H1 (cell line): Measurements from ENCODE around the gene NTNG2.

ENCODE experiments used
- CREB1 ChIP-seq: IDR thresholded peaks from 2 replicates; pipeline ENCODE4 v1.6.1; 2012; ENCODE audit warnings: inconsistent platforms
- EZH2 ChIP-seq: fragments of 200-600 bp; sonication (generic); IDR thresholded peaks from 2 replicates; pipeline ENCODE4 v1.7.1; 2012; ENCODE audit warnings: low read depth, mild to moderate bottlenecking, moderate library complexity, low read length, inconsistent platforms; ENCODE audit not compliant: severe bottlenecking
- POLR2A ChIP-seq, 2 experiments: IDR thresholded peaks; 1 replicate in 1 of 2; 2 replicates in 1 of 2; pipeline ENCODE4 v1.6.1; 2011; ENCODE audit warnings: low read depth in 2 of 2, low read length in 2 of 2, mild to moderate bottlenecking in 2 of 2; ENCODE audit errors: control extremely low read depth in 1 of 2
- POLR2AphosphoS5 ChIP-seq: IDR thresholded peaks from 2 replicates; pipeline ENCODE4 v1.6.1; 2011; ENCODE audit warnings: low read depth, low read length
- SAP30 ChIP-seq: fragments of 300-600 bp; sonication (generic); IDR thresholded peaks from 2 replicates; pipeline ENCODE4 v1.7.1; 2012; ENCODE audit warnings: low read length, moderate library complexity, mild to moderate bottlenecking, inconsistent platforms; ENCODE audit not compliant: insufficient read depth, insufficient replicate concordance
- SIN3A ChIP-seq, 2 experiments: IDR thresholded peaks in 1 of 2; conservative IDR thresholded peaks in 1 of 2; 2 replicates each; pipeline ENCODE4 v1.6.1; 2011 to 2012; ENCODE audit warnings: low read length in 2 of 2, improper control_type of control experiment in 1 of 2, low read depth in 1 of 2, mild to moderate bottlenecking in 1 of 2
- SUZ12 ChIP-seq: fragments of 200-600 bp; sonication (generic); IDR thresholded peaks from 2 replicates; pipeline ENCODE4 v1.6.1; 2012; ENCODE audit warnings: mild to moderate bottlenecking, inconsistent platforms, low read length, moderate library complexity, mixed read lengths
- TAF1 ChIP-seq: IDR thresholded peaks from 2 replicates; pipeline ENCODE4 v1.6.1; 2011; ENCODE audit warnings: mild to moderate bottlenecking, low read depth, low read length
- YY1 ChIP-seq: IDR thresholded peaks from 2 replicates; pipeline ENCODE4 v1.6.1; 2011; ENCODE audit warnings: low read depth, mild to moderate bottlenecking, low read length
- TF ChIP-seq, protein P1 (sequence below), 3 experiments: IDR thresholded peaks; 1 replicate in 2 of 3; 2 replicates in 1 of 3; pipeline versions ENCODE4 v1.5.1 to v1.6.1; 2011; ENCODE audit warnings: low read length in 3 of 3, mild to moderate bottlenecking in 3 of 3, inconsistent platforms in 2 of 3, low read depth in 1 of 3, moderate library complexity in 1 of 3; ENCODE audit not compliant: insufficient read depth in 1 of 3; ENCODE audit errors: control extremely low read depth in 1 of 3

DNA sequence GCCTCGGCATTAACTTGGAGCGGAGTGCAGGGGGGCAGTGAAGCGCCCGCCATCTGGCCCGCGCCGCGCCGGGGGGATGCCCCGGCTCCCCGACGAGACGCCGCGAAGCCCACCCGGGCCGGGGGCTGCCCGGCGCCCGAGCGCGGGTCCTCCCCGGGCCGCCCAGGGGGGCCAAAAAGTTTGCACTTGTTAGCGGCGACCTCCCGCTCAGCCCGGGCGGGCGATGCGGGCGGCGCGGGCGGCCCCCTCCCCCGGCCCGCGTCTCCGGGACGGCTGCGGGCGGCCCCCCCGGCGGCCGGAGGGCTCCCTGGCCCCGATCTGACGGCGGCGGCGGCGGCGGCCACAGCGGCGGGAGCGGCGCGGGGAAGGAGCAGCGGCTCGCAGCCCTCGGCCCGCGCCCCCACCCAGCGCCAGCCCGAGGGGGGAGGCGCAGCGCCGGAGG is at the start of gene NTNG2:
- TF ChIP-seq SAP30 (no peak), CREB1 (no peak), POLR2A (IDR thresholded peaks at IDR 0.05; ENCODE audit: control extremely low read depth in 1 of 2, low read depth in 2 of 2, low read length in 2 of 2) (no peak), SUZ12 (no peak), YY1 (no peak), SIN3A (conservative IDR thresholded peaks at IDR 0.05 in 1 of 2, IDR thresholded peaks at IDR 0.05 in 1 of 2; ENCODE audit: low read depth in 1 of 2, low read length in 2 of 2) (no peak), EZH2 (no peak), TAF1 (no peak), POLR2AphosphoS5 (no peak)
- TF ChIP-seq, protein P1, sequence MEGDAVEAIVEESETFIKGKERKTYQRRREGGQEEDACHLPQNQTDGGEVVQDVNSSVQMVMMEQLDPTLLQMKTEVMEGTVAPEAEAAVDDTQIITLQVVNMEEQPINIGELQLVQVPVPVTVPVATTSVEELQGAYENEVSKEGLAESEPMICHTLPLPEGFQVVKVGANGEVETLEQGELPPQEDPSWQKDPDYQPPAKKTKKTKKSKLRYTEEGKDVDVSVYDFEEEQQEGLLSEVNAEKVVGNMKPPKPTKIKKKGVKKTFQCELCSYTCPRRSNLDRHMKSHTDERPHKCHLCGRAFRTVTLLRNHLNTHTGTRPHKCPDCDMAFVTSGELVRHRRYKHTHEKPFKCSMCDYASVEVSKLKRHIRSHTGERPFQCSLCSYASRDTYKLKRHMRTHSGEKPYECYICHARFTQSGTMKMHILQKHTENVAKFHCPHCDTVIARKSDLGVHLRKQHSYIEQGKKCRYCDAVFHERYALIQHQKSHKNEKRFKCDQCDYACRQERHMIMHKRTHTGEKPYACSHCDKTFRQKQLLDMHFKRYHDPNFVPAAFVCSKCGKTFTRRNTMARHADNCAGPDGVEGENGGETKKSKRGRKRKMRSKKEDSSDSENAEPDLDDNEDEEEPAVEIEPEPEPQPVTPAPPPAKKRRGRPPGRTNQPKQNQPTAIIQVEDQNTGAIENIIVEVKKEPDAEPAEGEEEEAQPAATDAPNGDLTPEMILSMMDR (IDR thresholded peaks at IDR 0.05; ENCODE audit: control extremely low read depth in 1 of 3, insufficient read depth in 1 of 3, low read depth in 1 of 3, low read length in 3 of 3): no peak
